HL-60 (cell line): ENCODE results near the gene TRIM31.

Experiments used
- CTCF ChIP-seq: IDR thresholded peaks from one replicate; pipeline ENCODE4 v1.5.1; 2011; ENCODE audit warnings: low read length, control low read depth, inconsistent platforms; ENCODE audit not compliant: insufficient read depth
- POLR2AphosphoS5 ChIP-seq: IDR thresholded peaks from 2 replicates; pipeline ENCODE4 v1.6.1; 2012; ENCODE audit warnings: low read depth
- REST ChIP-seq: IDR thresholded peaks from 2 replicates; pipeline ENCODE4 v1.6.1; 2012; ENCODE audit warnings: low read depth; ENCODE audit not compliant: insufficient replicate concordance

GRCh38 chr6:30093951-30094661 lies 18.8 kb downstream of the TRIM31 start:
- TF ChIP-seq REST = no peak
- TF ChIP-seq CTCF = no peak
- TF ChIP-seq POLR2AphosphoS5 = no peak
